ENCODE results near the gene ARIH2.

ARIH2 gene

DNA sequence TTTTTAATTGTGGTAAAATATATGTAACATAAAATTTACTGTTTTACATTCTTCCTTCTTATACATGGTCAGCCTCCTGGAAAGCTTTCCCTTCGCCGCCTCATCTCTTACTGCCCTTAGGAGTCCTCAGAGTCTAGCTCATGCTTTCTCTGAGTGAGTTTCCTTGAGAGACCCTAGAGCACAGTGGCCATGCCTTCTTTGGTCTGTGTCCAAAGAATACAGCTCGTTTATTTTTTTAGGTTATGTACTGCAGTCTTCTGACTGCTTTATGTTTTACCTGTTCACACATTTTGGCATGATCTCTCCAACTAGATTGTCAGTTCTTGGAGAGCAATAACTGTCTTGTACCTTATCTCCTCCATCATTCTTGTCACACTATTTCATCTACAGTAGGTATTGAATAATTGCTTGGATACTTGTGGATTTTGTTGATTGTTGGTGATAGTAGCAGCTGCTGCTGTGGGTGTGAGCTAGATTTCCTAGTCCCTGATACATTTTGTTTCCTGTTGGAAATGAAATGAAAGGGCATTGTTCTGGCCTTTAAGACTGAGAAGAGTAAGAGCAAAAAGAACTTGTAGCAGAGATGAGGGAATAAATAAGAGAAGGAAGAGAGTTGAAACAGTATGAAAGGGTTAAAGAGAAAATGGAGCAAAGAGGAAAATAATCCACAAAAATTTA is 10.9 kb downstream of the ARIH2 start:
- DNase-seq (ENCODE audit: low read depth), result no peak

DNA sequence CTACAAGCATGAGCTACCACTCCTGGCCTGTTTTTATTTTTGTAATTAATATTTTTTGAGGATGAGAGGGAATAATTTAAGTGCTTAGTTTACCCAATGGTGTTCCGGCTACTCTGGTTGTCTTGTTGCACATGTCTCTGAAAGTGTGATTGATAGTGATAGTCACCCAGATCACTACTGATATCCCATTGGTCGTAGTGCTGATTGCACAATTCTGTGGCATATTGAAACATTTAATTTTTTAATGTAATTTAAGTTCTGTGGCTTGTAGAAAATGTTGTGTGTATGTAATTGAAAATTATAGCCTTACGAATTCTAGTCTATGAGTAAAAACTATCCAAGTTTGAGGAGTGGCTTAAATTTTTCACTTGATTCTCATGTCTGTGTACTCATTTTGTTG is 11.9 kb downstream of the ARIH2 start:
- no peak for DNase-seq (ENCODE audit: low read depth)

DNA sequence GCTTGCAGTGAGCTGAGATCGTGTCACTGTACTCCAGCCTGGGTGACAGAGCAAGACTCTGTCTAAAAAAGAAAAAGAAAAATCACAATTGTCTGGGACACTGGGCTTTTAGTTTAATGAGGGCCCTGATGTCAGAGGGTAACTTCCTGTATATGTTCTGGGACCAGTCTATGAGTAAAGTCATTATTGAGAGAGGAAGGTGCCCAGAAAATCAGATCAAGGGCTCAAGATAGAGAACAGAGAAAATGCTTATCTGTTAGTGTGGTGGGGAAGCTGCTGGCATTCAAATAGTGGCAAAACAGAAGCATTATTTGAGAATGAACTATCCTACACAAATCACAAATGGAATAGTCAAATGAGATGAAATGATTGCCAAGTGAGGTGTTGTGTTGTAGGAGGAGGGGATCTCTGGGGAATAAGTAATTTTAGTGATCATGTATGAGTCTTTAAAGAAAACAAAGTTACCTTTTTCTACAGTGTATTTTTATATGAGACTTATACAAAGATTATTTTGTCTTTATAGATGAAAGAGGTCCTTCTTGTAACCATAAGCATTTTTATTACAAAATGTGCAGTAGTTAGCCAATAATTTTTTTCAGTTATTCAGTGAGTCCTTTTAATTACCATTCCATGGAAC is 13.4 kb downstream of the ARIH2 start:
- DNase-seq (ENCODE audit: low read depth), result no peak

- DNase-seq (ENCODE audit: low read depth), result no peak
Measured at GRCh38 chr3:48934333-48934991, 15.8 kb downstream of the ARIH2 start.

DNA sequence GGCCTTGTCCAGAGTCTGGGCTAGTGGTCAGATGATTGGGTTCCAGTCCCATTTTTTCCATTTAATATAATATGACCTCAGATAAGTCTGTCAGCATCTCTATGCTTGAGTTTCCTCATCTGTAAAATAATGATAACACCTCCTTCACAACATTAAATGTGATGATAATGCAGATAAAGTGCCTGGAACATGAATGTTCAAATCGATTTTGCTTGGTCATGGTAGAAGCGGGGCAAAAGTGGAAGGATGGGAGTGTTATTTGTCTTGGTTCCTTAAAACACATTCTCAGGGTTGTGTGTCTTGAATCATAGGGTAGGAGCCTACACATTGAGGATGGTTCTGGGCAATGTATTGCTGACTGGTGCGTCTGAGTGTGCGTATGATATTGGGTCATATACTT is 16.9 kb downstream of the ARIH2 start:
- no peak for DNase-seq (ENCODE audit: low read depth)

DNA sequence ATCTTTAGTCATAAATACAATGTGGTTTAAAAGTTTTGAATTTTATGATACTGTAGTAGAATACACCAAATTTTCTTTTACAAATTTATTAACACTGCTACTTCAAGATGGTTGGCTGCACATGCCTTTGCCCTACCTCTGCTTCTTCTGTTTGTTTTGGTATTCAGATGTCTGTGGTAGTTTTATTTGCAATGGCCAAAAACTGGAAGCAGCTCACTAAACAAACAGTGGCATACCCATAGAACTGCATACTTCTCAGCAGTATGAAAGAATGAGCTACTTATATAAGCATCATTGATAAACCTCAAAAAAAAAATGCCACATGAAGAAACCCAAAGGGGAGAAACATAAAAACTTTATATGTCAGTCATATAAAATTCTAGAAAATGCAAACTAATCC is 19.5 kb downstream of the ARIH2 start:
- DNase-seq (ENCODE audit: low read depth), result no peak

DNA sequence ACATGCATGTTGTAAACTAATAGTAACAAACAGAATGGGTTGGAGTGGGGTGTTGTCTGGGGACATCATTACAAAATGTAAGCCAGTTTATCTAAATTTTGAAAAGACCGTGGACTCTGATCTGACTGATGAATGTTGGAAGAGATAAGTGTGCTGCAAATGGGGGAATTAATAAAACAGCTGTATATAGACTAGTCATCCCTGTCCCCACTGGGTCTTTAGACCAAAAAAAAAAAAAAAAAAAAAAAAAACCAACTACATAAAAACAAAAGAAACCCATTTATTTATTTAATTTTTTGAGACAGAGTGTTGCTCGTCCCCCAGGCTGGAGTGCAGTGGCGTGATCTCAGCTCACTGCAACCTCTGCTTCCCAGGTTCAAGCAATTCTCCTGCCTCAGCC is 20.0 kb downstream of the ARIH2 start:
- no peak for DNase-seq (ENCODE audit: low read depth)

- no peak for DNase-seq (ENCODE audit: low read depth)
Measured at GRCh38 chr3:48945432-48945831, 26.8 kb downstream of the ARIH2 start.

- DNase-seq (ENCODE audit: low read depth), result no peak
Measured at GRCh38 chr3:48945891-48946549, 27.4 kb downstream of the ARIH2 start.

DNA sequence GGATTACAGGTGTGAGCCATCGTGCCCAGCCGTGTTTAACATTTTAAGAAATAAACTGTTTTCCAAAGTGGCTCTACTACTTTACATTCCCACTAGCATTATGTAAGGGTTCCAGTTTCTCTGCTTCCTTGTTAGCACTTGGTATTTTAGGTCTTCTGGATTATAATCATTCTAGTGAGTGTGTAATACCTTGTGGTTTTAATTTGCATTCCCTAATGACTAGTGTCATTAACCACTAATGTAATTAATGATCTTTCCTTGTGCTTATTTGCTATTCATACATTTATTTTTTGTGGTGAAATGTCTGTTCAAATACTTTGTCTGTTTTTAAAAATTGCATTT is 30.7 kb downstream of the ARIH2 start:
- DNase-seq (ENCODE audit: low read depth), result no peak

DNA sequence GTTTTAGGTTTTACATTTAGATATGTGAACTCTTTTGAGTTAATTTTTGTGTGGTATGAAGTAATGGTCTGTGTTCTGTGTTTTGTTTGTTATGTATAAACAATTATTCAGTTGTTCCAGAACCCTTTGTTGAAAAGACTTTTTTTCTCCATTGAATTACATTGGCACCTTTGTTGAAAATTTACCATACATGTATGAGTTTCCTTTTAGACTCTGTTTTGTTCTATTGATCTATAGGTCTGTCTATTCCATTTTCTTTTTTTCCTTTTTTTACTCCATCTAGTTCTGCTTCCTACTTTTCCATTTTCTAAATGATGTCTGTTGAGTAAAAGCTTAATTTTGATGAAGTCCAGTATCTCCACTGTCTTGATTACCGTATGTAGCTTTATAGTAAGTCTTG is 31.4 kb downstream of the ARIH2 start:
- no peak for DNase-seq (ENCODE audit: low read depth)

GRCh38 chr3:48951764-48952163 is 33.1 kb downstream of the ARIH2 start:
- DNase-seq (ENCODE audit: low read depth), result no peak

DNA sequence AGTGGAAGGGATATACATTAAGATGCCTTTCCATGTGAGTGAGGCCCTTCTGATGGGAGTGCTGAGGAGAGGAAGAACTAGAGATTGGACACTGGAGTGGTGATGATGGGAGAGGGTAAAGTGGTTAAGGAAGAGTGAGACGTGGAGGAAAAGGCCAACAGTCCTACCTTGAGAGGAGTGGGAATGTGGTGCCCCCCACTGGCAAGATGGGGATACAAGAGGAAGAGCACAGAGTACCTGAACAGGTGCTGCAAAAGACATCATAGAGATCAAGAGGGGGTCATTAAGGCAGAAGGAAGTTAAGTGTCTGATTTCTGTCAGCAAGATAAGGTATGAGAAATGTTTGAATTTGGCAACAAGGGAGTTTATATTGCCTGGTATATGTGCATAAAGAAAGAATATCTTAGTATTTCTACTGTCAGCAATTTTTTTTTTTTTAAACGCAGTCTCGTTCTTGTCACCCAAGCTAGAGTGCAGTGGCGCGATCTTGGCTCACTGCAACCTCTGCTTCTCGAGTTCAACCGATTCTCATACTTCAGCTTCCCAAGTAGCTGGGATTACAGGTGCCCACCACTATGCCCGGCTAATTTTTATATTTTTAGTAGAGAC is 34.0 kb downstream of the ARIH2 start:
- no peak for DNase-seq (ENCODE audit: low read depth)

DNA sequence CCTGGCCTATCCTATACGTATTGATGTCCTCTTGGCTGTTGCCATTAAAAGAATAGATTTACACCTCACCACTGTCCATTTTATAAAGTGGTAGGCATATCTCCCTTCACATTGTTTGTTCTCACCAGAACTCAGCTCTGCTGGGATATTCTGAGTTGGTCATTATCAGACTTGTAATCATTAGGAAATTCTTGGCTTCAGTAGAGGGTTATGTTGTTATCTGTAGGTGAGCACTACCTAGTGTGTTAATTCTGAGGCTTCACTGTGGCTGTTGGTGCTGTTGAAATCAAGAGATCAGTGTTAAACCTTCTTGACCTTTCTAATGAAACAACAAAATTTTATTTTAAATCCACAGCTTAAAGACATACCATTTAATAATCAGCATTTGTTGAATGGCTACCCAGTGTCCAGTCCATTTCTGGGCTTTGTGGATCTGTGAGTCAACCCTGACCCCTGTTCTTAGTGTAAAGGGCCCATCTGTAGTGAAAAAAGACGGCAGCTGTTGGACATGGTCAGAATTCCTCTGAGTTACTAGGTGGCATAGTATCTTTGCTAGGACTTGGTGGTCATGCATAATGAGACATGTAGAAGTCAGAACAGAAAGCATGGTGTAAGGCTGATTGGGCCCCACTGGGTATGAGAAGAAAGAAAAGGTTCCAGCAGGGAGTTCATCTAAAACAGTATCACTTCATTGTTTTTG is 38.5 kb downstream of the ARIH2 start:
- DNase-seq (ENCODE audit: low read depth), result no peak

GRCh38 chr3:48960841-48961413 is 42.3 kb downstream of the ARIH2 start:
- peak; percentile 9 for DNase-seq (ENCODE audit: low read depth)

- DNase-seq (ENCODE audit: low read depth), result no peak
Measured at GRCh38 chr3:48962340-48962739, 43.7 kb downstream of the ARIH2 start.

- DNase-seq (ENCODE audit: low read depth), result no peak
Measured at GRCh38 chr3:48962939-48963338, 44.3 kb downstream of the ARIH2 start.

- no peak for DNase-seq (ENCODE audit: low read depth)
Measured at GRCh38 chr3:48963591-48963990, 44.9 kb downstream of the ARIH2 start.

GRCh38 chr3:48966367-48966766 is 47.7 kb downstream of the ARIH2 start:
- no peak for DNase-seq (ENCODE audit: low read depth)

GRCh38 chr3:48966876-48967361 is 48.3 kb downstream of the ARIH2 start:
- no peak for DNase-seq (ENCODE audit: low read depth)

DNA sequence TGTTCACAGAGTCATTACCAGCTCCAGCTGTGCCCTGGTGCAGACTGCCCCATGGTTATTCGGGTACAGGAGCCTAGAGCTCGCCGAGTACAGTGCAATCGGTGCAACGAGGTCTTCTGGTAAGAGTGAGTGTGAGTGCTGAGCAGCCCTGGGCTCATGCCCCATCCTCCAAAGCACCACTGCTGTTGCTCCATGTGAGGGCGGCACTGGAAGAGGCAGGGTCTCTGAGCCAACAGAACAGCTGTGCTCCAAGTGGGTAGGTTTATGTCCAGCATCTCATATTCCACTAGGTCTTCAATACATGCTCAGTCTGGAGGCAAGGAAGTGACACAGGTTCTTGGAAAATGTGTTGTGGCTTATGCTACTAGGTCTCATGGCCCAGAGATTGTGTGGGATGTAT is 51.9 kb downstream of the ARIH2 start:
- DNase-seq (ENCODE audit: low read depth), result no peak
